ENCODE data around the gene MPPED2. TPM values are rescaled to one million over a fixed set of nuclear protein-coding genes. Genes with fewer than 3 reads are reported as not detected.

MPPED2 gene
- total and polyA plus RNA-seq, 2 of the 13 experiments (the other 11 are each of a cell fraction or from before 2014, with no cell fraction given), result not detected

DNA sequence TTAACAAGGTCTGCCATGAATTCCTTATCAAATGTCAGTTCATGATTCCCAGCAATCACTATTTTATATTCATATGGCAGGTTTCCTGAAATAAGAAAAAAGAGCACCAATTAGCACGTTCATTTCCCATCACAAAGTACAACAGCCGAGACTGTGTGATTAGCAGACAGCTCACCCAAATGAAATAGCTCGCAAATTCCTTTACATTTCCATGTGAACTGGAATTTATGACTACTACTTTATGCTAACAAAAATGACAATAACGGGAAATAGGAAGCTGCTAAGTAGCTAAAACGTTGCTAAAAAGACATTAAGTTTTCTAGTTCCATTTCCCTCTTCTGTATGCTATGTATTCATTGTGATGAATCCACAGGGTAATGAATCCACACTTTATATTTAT is 90.7 kb downstream of the MPPED2 start:
- Histone ChIP-seq H4K20me1 (ENCODE audit: insufficient read depth, low read length) (no peaks in the 10 kb centered on the region), H3K27me3 (ENCODE audit: control insufficient read depth in 1 of 2, insufficient read depth in 2 of 2, low read length in 2 of 2) (no peaks in the 10 kb centered on the region), H3K4me2 (ENCODE audit: low read depth, low read length) (no peak overlapping the region), H3K27ac (ENCODE audit: extremely low read length, insufficient read depth, low read length) (no peak overlapping the region), H3K9ac (ENCODE audit: insufficient read depth, low read depth, low read length) (no peak overlapping the region), H3K9me3 (ENCODE audit: low read length) (no peaks in the 10 kb centered on the region), H3K36me3 (replicated peaks in 1 of 2; ENCODE audit: control insufficient read depth in 1 of 2, insufficient read depth in 2 of 2, low read length in 2 of 2) (no peaks in the 10 kb centered on the region), H3K79me2 (ENCODE audit: insufficient read depth, low read length) (no peaks in the 10 kb centered on the region), H3K4me3 (replicated peaks in 1 of 3; ENCODE audit: insufficient read depth in 1 of 3, low read depth in 2 of 3, low read length in 3 of 3) (no peak overlapping the region), H3K4me1 (ENCODE audit: insufficient read depth, low read length) (no peaks in the 10 kb centered on the region), H2AFZ (ENCODE audit: low read length) (no peak overlapping the region)
- no peak for FAIRE-seq
- TF ChIP-seq HOXA7 (CRISPR knock-in tag; IDR thresholded peaks at IDR 0.05) (no peak), ZFY (CRISPR knock-in tag; IDR thresholded peaks at IDR 0.05) (no peak), RBFOX2 (IDR thresholded peaks at IDR 0.05; ENCODE audit: low read depth, low read length) (no peak), ZNF138 (CRISPR knock-in tag; IDR thresholded peaks at IDR 0.05; ENCODE audit: low read depth) (no peak), MED8 (CRISPR knock-in tag; IDR thresholded peaks at IDR 0.05; ENCODE audit: insufficient replicate concordance) (no peak)
- TF ChIP-seq, protein P1, sequence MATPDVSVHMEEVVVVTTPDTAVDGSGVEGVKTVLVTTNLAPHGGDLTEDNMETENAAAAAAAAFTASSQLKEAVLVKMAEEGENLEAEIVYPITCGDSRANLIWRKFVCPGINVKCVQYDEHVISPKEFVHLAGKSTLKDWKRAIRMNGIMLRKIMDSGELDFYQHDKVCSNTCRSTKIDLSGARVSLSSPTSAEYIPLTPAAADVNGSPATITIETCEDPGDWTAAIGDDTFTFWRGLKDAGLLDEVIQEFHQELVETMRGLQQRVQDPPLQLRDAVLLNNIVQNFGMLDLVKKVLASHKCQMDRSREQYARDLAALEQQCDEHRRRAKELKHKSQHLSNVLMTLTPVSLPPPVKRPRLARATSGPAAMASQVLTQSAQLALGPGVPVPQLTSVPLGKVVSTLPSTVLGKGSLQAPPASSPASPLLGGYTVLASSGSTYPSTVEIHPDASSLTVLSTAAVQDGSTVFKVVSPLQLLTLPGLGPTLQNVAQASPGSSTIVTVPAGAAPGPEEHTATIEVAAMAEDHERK (CRISPR knock-in tag; IDR thresholded peaks at IDR 0.05; ENCODE audit: low read depth), result no peak
- TF ChIP-seq, protein P2, sequence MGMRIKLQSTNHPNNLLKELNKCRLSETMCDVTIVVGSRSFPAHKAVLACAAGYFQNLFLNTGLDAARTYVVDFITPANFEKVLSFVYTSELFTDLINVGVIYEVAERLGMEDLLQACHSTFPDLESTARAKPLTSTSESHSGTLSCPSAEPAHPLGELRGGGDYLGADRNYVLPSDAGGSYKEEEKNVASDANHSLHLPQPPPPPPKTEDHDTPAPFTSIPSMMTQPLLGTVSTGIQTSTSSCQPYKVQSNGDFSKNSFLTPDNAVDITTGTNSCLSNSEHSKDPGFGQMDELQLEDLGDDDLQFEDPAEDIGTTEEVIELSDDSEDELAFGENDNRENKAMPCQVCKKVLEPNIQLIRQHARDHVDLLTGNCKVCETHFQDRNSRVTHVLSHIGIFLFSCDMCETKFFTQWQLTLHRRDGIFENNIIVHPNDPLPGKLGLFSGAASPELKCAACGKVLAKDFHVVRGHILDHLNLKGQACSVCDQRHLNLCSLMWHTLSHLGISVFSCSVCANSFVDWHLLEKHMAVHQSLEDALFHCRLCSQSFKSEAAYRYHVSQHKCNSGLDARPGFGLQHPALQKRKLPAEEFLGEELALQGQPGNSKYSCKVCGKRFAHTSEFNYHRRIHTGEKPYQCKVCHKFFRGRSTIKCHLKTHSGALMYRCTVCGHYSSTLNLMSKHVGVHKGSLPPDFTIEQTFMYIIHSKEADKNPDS (CRISPR knock-in tag; IDR thresholded peaks at IDR 0.05), result no peak
- TF ChIP-seq, protein P3, sequence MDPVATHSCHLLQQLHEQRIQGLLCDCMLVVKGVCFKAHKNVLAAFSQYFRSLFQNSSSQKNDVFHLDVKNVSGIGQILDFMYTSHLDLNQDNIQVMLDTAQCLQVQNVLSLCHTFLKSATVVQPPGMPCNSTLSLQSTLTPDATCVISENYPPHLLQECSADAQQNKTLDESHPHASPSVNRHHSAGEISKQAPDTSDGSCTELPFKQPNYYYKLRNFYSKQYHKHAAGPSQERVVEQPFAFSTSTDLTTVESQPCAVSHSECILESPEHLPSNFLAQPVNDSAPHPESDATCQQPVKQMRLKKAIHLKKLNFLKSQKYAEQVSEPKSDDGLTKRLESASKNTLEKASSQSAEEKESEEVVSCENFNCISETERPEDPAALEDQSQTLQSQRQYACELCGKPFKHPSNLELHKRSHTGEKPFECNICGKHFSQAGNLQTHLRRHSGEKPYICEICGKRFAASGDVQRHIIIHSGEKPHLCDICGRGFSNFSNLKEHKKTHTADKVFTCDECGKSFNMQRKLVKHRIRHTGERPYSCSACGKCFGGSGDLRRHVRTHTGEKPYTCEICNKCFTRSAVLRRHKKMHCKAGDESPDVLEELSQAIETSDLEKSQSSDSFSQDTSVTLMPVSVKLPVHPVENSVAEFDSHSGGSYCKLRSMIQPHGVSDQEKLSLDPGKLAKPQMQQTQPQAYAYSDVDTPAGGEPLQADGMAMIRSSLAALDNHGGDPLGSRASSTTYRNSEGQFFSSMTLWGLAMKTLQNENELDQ (CRISPR knock-in tag; IDR thresholded peaks at IDR 0.05; ENCODE audit: borderline replicate concordance), result no peak
- TF ChIP-seq, protein P4, sequence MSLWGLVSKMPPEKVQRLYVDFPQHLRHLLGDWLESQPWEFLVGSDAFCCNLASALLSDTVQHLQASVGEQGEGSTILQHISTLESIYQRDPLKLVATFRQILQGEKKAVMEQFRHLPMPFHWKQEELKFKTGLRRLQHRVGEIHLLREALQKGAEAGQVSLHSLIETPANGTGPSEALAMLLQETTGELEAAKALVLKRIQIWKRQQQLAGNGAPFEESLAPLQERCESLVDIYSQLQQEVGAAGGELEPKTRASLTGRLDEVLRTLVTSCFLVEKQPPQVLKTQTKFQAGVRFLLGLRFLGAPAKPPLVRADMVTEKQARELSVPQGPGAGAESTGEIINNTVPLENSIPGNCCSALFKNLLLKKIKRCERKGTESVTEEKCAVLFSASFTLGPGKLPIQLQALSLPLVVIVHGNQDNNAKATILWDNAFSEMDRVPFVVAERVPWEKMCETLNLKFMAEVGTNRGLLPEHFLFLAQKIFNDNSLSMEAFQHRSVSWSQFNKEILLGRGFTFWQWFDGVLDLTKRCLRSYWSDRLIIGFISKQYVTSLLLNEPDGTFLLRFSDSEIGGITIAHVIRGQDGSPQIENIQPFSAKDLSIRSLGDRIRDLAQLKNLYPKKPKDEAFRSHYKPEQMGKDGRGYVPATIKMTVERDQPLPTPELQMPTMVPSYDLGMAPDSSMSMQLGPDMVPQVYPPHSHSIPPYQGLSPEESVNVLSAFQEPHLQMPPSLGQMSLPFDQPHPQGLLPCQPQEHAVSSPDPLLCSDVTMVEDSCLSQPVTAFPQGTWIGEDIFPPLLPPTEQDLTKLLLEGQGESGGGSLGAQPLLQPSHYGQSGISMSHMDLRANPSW (CRISPR knock-in tag; IDR thresholded peaks at IDR 0.05; ENCODE audit: borderline replicate concordance), result no peak
- TF ChIP-seq, protein P5, sequence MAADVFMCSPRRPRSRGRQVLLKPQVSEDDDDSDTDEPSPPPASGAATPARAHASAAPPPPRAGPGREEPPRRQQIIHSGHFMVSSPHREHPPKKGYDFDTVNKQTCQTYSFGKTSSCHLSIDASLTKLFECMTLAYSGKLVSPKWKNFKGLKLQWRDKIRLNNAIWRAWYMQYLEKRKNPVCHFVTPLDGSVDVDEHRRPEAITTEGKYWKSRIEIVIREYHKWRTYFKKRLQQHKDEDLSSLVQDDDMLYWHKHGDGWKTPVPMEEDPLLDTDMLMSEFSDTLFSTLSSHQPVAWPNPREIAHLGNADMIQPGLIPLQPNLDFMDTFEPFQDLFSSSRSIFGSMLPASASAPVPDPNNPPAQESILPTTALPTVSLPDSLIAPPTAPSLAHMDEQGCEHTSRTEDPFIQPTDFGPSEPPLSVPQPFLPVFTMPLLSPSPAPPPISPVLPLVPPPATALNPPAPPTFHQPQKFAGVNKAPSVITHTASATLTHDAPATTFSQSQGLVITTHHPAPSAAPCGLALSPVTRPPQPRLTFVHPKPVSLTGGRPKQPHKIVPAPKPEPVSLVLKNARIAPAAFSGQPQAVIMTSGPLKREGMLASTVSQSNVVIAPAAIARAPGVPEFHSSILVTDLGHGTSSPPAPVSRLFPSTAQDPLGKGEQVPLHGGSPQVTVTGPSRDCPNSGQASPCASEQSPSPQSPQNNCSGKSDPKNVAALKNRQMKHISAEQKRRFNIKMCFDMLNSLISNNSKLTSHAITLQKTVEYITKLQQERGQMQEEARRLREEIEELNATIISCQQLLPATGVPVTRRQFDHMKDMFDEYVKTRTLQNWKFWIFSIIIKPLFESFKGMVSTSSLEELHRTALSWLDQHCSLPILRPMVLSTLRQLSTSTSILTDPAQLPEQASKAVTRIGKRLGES (CRISPR knock-in tag; IDR thresholded peaks at IDR 0.05; ENCODE audit: borderline replicate concordance), result no peak
- no TSS peak for BruUV-seq (replicated peaks)
- ChIA-PET CTCF (ENCODE audit: low intra/inter-chr PET ratio, low total read pairs) (no interaction called here), POLR2A (no interaction called here)
- ATAC-seq, result no peak
- WGBS (ENCODE audit: low lambda C conversion rate), result 9% methylated on average over 5 of the region's 5 CpGs
- intact Hi-C loops (cut with micrococcal nuclease; ENCODE audit: unreplicated experiment) (no loop called here), in situ Hi-C loops (cut with HindIII; ENCODE audit: extremely low pct_ligation_motif_present, low pct_unique_long_range_greater_than_20kb) (no loop called here)
- no peak for DNase-seq (ENCODE audit: low spot score)
